RPMI8226 (cell line): ENCODE data around the gene KRT6B.
"Not testable (repeated sequence)": the region's sequence is repeated elsewhere in the genome, so short reads cannot be mapped to it uniquely, and the experiment has no call there.

Experiments
- DNase-seq: peaks from one replicate; pipeline ENCODE4 v3.0.0-alpha.2; 2015

Gene KRT6B

DNA sequence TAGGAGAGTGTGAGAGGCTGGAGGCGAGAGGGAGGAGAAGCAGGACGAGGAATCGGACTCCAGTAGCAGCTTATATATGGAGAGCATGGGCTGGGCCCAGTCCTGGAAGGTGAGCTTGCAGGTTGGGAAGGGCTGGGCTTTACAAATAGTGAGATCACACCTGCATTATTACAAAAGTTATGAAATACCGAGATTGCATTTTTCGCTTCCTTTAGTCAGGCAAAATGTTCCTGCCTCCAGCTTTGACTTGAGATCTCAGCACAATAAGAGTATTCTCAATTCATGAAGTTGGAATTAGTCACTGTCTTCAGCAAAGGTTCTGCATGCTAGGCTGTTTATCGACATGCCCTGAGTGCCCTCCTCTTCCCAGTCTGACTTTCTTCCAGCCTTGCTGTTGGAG is at the start of gene KRT6B:
TSS of gene KRT6B (minus strand) at position 46 of the 400 bp plus-strand sequence. CDS start 68 bp downstream, outside the sequence.
- peak; percentile 13 for DNase-seq

- DNase-seq, result no peak
These were observed 49.5 kb upstream of the KRT6B start for GRCh38 chr12:52501490-52501889.

DNA sequence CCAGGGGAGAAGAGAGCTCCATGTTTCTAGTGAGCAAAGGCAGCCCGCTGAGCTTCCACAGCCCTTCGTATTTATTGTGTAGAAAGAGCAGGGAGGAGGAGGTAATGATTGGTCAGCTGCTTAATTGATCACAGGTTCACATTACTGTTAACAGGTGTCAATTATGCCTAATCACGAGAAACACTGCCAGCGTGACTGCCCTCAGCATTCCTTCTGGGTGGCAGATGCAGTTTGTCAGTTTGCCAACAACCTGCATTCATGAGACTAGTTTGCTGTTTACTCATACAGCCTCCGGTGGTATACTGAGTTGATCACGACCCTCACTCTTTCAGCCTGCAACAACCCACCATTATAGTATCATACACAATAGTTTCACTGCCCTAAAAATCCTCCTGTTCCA is 48.6 kb upstream of the KRT6B start:
- DNase-seq, result not testable (repeated sequence)

GRCh38 chr12:52499806-52500560 is 48.0 kb upstream of the KRT6B start:
- no peak for DNase-seq

- no peak for DNase-seq
These were observed 47.0 kb upstream of the KRT6B start for GRCh38 chr12:52498946-52499345.

GRCh38 chr12:52497975-52498374 is 46.0 kb upstream of the KRT6B start:
- DNase-seq, result no peak

DNA sequence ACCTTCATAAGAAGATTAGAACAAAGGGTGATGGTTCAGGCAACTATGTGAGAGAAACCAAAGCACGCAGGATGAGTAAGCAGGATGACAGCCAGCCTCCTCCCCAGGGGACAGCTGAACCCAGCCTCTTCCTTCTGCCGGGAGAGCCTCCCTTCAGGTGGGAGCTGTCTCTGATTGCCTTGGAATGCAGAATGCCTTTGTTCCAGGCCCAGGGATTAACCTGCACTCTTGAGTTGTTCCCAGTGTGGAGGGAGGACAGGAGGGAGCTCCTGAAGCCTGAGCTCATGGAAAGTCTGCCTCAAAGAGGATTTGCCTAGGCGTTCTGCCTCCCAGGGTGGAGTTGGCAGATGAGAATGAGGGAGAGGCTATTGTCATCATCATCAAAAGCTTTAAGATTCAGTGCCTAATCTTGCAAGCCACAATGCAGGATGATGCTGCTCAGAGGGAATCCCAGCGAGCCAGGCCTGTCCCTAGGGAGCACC is 44.7 kb upstream of the KRT6B start:
- DNase-seq, result no peak

GRCh38 chr12:52496054-52496453 is 44.1 kb upstream of the KRT6B start:
- peak; percentile 85 for DNase-seq

DNA sequence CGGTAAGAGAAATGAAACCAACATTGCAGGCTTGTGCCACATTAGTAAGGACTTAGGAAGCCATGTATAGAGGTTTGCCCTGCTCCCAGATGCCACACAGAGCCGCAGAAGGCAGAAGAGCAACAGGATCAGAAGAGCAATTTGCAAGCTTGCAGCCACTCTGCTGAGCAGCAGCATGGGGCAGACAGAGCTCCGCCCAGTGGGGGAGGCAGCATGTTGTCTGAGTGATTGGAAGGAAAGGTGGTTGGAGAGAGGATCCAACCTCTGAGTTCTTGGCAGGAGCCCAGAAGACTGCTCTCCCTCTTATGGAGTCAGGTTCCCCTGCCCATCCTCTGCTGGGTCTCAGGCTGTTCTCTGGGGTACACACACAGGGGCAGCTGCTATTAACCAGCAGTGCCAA is 43.4 kb upstream of the KRT6B start:
- peak; percentile 93 for DNase-seq

- no peak for DNase-seq
These were observed 42.6 kb upstream of the KRT6B start for GRCh38 chr12:52494518-52494917.

DNA sequence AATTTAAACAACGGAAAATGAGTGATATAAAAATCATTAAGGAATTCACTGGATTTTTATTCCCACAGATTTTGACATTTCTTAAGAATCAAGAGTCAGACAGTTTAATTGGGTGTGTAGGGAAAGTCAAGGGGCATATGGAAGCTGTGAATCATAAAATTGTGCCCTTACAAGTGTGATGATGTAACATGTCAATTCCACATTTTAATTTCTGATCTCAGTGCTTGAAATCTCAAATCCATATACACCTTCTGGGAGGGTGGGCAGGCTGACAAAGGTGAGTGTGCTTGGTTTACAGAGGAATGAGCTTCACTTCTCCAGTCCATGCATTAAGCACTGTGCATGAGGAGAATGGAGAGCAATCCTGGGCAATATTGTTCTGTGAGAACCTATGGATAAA is 42.2 kb upstream of the KRT6B start:
- DNase-seq, result no peak

DNA sequence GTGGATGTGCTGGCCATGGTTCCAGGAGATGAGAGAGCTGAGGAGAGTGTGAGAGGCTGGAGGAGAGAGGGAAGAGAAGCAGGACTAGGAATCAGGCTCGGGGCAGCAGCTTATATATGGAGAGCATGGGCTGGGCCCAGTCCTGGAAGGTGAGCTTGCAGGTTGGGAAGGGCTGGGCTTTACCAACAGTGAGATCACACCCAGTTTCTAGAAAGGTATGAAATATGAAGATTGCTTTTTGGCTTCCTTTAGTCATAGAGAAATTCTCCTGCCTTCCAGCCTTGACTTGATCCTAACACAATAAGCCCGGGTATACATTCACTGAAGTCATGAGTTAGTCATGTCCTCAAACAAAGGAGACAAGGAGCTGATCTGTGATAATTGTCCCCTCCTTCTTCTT is 41.2 kb upstream of the KRT6B start, which contains the start of gene KRT6A:
TSS of gene KRT6A (minus strand) at position 86 of the 400 bp plus-strand sequence. CDS start at position 17, 69 bp downstream.
- no peak for DNase-seq

GRCh38 chr12:52492405-52492804 is 40.5 kb upstream of the KRT6B start:
- DNase-seq, result not testable (repeated sequence)

GRCh38 chr12:52491495-52491894 is 39.5 kb upstream of the KRT6B start:
- DNase-seq, result not testable (repeated sequence)

DNA sequence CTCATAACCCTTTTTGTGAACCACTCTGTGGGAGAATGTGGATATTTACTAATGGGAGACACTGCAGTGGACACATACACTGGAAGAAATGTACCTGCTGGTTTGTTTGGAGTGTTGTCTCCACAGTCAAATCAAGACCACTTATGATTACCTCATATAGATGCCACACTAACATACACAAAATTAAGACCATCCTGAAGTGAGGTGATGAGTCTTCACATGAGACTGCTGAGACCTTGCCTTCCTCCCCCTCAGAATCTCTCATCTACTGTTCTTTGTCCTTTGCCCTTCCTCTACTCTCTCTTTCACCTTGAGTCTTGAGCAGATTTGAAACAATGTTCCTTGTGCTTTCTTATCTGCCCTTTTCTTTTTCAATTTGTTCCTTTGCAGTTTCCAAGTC is 36.8 kb upstream of the KRT6B start:
- DNase-seq, result no peak

DNA sequence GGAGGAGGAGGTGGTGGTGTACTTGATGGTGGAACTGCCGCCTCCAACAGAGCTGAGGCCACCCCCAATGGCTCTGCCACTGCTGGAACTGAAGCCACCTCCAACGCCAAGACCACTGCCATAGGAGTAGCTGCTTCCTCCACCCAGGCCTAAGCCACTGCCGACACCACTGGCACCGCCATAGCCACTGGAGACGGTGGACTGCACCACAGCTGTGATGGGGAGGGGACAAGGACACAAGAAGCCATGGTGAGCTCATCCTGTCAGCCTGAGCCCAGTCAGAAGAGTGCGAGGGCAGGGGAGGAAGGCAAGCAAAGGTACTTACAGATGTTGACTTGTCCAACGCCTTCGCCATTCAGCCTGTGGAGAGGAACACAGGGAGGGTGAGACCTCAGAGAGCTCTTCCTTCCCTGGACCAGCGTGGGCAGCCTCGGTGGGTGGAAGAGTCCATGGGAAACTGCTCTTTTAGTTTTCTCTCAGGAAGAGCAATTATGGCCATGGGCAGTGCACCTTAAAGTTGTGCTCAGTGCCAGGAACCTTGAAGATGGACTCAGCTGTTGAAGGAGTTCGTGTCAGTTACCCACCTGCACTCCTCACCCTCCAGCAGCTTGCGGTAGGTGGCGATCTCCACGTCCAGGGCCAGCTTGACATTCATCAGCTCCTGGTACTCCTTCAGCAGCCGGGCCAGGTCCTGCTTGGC is 35.9 kb upstream of the KRT6B start:
- not testable (repeated sequence) for DNase-seq

DNA sequence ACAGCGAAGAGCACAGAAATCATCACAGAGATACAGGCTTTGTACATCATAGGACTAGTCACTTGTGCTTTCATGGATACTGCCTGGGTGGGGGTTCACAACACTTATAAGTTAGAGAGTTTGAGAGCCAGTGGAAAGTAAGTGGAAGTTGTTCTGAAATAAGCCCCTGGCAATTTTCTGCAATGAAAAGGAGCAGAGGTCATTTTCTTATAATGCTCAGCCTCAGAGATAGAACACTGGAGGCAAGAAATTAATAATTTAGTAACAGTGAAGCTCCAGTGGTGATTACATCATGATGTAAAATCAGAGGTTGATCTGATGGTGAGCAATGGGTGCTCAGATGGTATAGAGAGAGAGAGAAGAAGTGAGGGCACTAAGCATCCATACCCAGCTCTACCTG is 35.3 kb upstream of the KRT6B start:
- DNase-seq, result no peak

- DNase-seq, result no peak
These were observed 34.5 kb upstream of the KRT6B start for GRCh38 chr12:52486166-52487105.

GRCh38 chr12:52480073-52480472 is 28.1 kb upstream of the KRT6B start:
- DNase-seq, result no peak

GRCh38 chr12:52477651-52478050 is 25.7 kb upstream of the KRT6B start:
- DNase-seq, result no peak

DNA sequence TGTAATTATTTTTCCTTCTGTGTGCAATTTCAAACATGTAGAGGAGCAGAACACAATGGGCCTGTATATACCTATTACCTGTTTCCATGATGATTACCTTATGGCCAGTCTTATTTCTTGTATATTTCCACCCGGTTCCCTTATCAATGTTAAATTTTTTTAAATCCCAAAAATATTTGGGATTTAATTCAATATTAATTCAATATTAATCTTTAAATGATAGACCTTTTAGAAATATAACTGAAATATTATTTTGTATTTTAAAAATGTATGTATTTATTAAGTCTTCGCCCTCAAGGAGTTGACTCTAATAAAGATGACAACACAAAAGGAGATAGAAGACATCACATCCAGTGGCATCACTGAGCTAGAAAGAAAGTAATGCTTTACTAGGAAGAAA is 22.3 kb upstream of the KRT6B start:
- no peak for DNase-seq

DNA sequence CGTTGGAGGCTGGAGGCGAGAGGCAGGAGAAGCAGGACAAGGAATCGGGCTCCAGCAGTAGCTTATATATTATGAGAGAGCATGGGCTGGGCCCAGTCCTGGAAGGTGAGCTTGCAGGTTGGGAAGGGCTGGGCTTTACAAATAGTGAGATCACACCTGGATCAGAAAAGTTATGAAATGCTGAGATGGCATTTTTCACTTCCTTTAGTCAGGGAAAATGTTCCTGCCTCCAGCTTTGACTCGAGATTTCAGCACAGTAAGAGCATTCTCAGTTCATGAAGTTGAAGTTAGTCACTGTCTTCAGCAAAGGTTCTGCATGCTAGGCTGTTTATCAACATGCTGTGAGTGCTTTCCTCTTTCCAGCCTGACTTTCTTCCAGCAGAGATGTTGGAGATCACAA is 21.8 kb upstream of the KRT6B start, which contains the start of gene KRT6C:
TSS of gene KRT6C (minus strand) at position 38 of the 400 bp plus-strand sequence. CDS start 68 bp downstream, outside the sequence.
- DNase-seq, result peak; percentile 86

- DNase-seq, result no peak
These were observed 17.9 kb upstream of the KRT6B start for GRCh38 chr12:52469853-52470252.
